OCI-M2 (cell line): ENCODE data around the gene ATP9A.
"Not testable (repeated sequence)": the region's sequence is repeated elsewhere in the genome, so short reads cannot be mapped to it uniquely, and the experiment has no call there.

Experiments used
- DNase-seq: peaks from one replicate; lab custom pipeline; 2025; ENCODE audit not compliant: unreplicated experiment; lab: John Stamatoyannopoulos, UW

The ATP9A gene

DNA sequence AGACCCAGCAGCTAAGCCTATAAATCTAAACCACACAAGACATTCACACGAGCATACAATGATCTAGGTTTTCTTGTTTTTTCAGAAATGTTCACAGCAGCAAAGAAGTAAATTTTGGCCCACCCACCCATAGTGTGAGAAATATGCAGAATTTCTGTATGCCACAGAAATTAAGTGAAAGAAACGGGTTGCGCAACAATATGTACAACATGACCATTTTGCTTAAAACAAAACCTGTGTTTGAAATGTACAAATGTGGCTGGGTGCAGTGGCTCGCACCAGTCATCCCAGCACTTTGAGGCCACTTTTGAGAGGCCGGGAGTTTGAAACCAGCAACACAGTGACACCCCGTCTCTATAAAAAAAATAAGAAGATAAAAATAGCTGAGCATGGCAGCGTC is 24.8 kb upstream of the ATP9A start:
- no peak for DNase-seq

DNA sequence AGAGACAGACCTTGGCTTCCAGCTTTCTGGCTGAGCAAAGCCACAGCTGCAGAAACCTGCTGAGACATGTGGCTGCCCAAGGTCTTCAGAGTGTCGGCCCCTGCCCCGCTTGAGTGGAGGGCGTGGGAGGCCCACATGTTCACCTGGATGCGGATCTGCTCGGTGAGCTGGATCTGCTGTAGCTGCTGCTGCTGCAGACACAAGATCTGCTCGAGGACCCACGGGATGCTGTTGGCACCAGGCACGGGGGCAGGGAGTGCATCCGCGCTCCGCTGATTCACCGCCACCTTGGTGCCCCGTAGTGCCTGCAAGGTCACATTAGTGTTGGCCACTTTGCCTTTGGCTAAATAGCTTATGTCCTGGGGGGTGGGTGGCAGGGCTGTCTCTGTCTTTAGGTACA is 23.4 kb upstream of the ATP9A start:
- no peak for DNase-seq

DNA sequence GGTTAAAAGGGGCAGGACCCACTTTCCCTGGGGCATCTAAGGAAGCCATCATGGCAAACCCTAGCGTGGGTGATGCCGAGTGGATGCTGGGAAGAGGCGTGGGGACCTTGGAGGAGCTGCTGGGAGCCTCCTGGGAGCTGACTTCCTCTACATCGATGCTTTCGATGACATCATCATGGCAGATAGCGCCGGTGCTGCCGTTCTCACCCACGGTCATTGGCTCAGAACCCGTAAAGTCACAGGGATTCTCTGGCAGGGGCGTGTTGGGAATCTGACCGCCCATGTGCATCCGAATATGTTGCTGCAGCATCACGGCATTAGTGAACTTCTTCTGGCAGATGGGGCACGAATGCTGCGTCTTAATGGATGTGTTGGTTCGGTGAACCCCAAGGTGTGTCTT is 22.1 kb upstream of the ATP9A start:
- DNase-seq: no peak

DNA sequence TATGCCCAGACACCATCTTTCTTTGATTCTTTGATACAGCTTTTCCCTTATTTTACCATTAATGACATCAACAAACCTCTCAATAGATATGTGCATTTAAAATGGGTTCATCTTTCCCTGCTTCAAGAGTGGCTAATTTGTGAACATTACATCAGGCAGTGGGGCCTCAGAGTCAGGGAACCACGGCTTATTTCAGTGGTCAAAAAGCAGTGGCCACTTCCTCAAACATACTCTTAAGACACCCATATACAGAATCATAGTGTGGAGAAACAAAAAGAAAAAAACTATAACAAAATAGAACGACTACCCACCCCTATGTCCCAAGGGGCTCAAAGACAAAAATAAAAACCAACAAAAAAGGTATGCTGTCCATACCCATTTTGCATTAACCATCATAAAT is 21.2 kb upstream of the ATP9A start:
- no peak for DNase-seq

DNA sequence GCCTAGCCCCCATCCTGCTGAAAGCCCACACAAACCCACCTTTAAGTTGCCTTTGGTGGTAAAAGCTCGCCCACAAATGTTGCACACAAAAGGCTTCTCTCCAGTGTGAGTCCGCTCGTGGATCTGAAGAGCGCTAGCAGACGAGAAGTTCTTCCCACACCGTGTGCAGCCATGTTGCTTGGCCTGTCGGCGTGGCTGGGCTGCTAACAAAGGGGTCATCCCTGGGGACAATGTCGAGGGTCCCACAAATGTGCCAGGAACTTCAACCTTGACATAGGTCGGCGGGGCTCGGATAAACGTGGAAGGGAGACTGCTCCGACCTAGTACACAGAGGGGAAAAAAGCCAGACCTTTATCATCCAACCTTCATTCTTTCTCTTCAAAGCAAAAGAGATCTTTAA is 20.6 kb upstream of the ATP9A start:
- DNase-seq: no peak

DNA sequence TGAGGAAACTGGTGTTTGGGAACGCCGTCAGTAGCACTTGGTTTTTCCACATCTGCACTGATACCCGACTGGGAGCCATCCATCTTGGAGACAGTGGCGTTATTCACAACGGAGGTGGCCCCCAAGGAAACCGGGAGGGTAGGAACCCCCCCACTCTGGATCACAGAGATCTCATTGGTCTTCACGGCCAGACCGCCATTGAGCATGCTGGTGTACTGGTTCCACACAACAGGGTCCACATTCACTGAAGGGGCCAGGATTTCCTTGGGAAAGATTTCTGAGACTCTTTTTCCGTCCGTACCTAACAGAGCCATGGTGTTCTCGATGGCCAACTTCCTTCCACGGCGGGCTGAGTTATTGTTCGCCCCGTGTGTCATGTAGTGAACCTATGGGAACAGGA is 16.1 kb upstream of the ATP9A start:
- DNase-seq: no peak

DNA sequence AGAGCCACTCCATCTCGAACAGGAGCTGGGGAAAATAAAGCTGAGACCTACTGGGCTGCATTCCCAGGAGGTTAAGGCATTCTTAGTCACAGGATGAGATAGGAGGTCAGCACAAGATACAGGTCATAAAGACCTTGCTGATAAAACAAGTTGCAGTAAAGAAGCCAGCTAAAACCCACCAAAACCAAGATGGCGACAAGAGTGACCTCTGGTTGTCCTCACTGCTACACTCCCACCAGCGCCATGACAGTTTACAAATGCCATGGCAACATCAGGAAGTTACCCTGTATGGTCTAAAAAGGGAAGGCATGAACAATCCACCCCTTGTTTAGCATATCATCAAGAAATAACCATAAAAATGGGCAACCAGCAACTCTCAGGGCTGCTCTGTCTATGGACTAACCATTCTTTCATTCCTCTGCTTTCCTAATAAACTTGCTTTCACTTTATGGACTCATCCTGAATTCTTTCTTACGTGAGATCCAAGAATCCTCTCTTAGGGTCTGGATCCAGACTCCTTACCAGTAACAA is 10.1 kb upstream of the ATP9A start:
- not testable (repeated sequence) for DNase-seq

DNA sequence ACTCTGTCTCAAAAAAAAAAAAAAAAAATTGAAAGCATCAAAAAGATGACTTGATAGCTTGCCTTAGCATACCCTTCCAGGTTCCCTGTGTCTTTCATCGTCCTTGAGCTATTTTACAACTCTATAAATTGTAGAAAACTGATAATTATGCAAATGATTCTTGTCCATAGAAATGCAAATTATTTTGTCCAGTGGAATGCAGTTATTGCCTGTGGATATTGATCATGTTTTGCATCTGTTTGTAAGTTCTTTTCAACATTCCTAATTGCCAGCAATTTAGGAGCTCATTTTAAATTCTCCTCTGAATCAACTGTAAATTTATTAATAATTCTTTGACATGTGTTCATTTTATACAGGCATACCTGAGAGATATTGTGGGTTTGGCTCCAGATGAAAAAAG is 7.1 kb upstream of the ATP9A start:
- no peak for DNase-seq

DNA sequence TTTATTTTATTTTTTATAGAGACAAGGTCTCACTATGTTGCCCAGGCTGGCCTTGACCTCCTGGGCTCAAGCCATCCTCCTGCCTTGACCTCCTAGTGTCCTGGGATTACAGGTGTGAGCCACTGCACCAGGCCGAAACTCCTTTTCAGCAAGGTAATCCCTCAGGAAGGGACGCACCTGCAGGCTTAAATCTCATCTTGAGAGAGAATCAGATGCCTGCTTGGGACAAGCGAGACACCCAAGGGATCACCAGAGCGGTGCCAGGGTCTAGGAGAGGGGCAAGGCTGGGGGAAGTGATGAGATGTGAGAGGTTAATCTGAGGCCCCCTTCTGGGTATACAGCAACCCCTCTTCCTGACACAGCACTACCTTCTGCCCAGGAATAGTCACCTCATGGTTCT is 4.0 kb upstream of the ATP9A start:
- no peak for DNase-seq

DNA sequence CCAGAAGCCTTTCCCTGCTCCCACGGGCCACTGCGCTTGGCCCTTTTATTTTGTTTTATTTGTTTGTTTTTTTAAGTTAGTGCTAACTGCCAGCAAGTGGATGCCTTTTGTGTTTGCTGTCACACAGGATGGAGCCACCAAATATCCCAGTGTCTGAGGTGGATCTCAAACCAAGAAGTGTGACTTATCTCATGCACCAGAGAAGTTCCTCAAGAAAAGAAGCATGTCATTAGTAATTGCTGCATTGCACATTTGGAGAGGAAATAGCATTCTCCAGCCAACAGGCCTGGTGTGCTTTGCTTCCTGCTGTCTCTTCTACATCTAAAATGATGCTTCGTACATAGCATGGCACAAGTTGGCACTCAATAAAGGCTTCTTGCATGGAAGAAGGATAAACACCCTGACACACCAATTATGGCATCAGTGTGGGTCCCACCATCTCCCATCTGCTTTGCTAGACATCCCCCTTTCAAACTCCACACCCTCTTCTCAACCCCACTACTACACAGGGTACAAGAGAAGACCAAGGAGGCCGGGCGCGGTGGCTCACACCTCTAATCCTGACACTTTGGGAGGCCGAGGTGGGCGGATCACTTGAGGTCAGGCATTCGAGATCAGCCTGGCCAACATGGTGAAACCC is 1.9 kb upstream of the ATP9A start:
- no peak for DNase-seq

DNA sequence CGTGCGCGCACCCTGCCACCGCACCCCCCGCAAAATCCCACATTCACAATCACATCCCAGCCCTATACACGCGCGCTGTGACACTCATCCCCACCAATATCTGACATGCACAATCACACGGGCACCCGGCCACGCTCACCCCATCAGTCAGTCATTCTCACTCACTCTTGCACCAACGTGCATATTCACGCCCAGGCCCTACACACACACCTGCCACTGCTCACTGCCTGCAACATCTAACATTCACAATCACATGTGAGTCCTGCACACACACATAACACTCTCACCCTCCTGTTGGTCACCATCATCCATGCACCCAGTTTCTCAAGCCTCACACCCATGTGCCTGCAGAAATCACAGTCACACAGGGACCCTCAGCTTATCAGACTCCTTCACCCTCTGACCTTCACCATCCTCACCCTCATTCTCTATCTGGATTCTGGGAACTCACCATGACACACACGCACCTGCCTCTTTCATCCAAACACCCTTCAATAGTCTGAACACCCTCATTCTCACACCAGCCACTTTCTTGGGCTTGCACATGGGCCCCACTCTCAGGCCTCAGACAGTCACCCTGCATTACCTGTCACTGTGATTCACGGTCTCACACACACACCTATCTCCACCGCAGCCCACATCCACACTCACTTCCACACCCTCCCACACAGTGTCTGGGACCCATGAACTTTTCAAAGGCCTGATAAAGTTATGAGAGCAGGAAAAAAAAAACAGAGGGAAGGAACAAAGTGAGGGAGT is 748 bp upstream of the ATP9A start:
- no peak for DNase-seq

DNA sequence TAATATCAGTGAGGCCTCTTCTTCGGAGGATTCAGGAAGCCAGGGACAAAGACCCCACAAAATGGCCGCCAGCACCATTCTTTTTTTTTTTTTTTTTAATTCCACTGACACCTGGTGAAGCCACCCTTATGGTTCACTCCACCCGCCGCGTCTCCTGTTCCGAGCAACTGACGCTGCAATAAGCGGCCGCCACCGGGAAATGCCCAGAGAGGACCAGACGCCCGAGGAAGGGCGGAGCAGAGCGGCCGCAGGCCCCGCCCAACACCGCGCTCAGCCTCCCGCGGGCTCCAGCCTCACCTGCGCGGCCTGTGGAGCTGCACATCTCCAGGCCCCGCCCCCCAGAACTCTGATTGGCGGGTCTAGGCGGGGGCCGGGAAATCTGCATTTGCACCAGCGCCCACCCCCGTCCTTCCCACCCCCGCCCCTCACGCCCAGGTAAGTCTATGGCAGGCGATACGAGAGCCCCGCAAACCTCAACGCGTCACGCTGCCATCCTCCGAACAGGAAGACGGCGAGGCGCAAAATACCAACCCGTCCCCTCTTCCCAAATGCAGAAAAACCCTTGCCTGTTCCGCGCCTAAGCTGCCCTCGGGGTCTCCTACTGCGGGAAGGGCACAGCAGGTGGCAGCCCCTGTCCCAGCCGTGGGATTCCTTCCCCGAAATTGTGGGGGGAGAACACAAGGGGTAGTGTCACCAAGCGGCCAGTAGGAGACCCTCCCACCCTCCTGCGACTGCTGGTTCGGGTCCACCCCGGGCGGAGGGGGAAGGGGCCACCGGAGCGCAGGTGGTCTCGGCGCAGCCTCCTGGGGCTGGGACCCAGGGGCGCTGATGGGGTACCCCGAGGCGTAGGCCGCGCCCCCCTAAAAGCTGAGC is 960 bp downstream of the ATP9A start:
- DNase-seq: no peak

DNA sequence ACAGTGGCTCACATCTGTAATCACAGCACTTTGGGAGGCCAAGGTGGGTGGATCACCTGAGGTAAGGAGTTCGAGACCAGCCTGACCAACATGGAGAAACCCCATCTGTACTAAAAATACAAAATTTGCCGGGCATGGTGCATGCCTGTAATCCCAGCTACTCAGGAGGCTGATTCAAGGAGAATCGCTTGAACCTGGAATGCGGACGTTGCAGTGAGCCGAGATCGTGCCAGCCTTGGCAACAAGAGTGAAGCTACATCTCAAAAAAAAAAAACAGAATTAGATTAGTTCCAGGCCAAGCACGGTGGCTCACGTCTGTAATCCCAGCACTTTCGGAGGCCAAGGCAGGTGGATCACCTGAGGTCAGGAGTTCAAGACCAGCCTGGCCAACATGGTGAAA is 2.8 kb downstream of the ATP9A start:
- not testable (repeated sequence) for DNase-seq

DNA sequence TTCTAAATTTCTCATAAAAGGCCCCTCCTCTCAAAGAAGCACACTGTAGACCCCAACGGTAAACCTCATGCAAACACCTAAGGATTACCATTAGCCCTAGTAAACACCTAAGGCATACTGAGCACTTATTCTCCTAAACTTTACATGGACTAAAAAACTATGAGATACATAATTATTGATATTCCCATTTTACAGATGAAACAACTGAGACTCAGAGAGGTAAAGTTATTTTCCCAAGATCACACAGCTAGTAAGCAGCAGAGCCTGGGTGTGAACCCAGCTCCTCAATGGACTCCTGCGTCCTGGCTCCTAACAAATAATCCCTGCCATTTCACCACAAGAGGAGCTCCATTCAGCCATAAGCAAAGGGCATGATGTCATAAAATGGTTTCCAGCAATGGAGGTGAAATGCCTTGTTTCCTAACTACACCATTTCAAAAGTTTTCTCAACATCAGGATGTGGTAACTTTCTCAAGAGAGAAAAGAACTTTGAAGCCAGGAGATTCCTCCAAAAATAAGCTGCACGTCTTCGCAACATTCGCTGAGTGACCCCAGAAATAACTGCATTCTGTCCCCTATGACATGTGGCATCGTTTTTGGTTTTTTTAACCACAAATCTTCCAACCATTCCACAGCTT is 4.1 kb downstream of the ATP9A start:
- no peak for DNase-seq

DNA sequence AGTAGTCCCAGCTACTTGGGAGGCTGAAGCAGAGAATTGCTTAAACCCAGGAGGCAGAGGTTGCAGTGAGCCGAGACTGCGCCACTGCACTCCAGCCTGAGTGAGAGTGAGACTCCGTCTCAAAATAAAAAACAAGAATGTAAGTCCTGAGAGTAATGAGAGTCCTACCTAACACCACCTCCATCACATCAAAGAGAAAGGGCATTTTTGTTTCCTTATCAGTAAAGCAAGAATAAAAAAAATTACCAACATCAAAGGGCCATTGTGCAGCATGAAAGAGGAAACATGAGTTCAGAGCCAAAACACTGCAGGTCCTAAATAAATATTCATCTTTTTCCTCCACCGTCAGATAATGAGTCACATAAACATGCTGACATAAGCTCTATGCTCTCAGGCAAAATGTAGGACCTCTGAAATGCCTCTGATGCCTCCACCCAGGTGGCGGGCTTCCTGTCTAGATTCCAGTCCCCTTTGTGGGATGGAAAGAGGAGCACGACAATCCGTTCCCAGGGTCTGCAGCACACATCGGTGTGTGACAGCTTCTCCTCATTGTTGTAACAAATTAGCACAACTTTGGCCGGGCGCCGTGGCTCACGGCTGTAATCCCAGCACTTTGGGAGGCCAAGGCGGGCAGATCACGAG is 7.2 kb downstream of the ATP9A start:
- no peak for DNase-seq

DNA sequence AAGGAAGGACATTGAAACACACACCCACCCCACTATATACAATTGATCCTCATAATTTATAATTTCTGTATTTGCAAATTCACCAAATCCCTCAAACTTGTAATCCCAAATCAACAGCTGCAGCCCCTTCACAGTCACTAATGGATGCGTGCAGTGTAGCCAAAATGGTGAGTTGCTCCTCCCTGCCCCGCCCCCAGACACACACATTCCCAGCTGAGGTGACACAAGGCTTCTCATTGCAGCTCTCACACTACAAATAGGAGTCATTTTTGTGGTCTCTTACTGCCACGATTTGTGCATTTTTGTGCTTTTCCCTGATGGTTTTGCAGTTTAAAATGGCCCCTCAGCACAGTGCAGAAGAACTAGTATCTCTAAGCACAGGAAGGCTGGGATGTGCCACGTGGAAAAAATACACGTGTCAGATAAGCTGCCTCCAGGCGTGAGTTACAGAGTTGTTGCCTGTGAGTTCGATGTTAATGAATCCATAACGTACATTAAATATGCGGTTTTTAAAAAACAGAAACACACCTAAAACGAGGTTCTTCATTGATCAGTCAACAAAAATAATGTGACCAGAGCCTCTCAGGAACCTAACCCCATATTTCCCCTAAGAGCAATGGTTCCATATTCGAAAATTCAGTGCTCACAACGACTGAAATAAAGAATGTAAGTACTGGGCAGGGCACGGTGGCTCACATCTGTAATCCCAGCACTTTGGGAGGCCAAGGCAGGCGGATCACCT is 8.2 kb downstream of the ATP9A start:
- DNase-seq: no peak

DNA sequence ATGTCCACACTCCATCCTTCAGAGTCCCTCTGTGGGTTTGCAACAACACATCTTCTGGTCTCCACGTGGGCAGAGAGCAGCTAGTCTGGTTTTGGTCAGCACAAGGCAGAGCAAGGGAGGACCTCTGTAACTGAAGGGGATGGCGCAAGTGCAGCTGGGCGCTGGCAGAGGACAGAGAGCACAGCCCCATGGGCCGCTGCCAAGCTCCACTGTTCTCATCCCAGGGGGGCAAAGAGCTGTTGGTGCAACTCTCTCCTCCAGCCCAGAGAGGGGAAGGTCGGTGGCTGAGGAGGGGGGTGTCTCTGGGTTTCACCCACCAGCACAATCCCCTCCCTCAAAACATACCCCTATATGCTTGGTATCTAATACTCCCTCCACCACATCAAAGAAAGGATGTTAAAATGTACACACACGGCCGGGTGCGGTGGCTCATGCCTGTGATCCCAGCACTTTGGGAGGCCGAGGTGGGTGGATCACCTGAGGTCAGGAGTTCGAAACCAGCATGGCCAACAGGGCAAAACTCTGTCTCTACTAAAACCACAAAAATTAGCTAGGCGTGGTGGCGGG is 9.1 kb downstream of the ATP9A start:
- no peak for DNase-seq

DNA sequence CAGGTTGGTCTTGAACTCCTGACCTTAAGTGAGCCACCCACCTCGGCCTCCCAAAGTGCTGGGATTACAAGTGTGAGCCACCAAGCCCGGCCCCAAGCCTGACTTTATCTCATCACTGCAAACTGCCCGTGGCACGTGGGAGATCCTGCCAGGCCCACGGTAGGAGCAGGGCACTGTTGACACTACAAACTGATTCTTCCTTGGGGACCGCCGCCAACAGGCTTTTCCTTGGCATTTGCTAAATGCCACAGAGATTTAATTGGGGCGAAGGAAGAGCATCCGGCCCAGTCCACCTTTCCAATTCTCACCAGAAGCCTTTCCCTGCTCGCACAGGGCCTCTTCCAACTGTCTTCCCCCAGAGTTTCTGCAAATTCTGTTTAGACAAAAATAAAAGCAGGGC is 11.0 kb downstream of the ATP9A start:
- no peak for DNase-seq

DNA sequence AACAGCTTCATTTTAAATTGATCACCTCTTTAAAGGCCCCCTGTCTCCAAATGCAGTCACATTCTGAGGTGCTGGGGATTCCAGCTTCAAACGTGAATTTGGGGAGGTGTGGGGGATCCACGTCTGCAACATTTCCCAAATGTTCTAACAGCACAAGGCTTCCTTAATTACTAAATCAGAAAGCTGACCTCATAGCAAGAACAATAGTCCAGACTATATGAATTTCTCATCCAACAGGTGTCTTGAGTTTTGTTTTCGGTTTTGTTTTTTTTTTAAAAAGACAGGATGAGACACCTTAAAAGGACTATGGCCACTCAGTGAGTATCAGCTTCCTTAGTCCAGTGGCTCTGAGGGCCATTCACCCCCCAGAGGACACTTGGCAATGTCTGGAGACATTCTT is 11.5 kb downstream of the ATP9A start:
- DNase-seq: no peak

DNA sequence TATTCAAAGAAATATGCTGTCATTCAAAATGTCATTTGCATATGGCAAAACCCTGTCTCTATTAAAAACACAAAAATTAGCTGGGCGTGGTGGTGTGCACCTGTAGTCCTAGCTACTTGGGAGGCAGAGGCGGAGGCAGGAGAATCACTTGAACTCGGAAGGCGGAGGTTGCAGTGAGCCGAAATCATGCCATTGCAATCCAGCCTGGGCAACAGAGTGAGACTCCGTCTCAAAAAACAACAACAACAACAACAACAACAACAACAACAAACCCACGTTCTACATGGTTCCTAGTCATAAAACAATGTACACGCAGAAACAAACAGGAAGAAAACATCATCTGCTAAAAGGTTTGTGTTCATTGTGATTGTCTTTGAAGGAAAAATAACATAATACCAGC is 15.0 kb downstream of the ATP9A start:
- DNase-seq: not testable (repeated sequence)
